Fibroblast of lung (primary cell): Measurements from ENCODE around the gene ITIH4. TPM values are rescaled to one million over a fixed set of nuclear protein-coding genes. Genes with fewer than 3 reads are reported as not detected.

Experiments used
- DNase-seq, 2 donors: peaks; one replicate each; pipeline versions ENCODE4 v3.0.0 to v3.0.0-alpha.2; 2010; ENCODE audit warnings: low read depth in 2 of 2
- H2AFZ ChIP-seq: 2 replicates; pipeline ENCODE4 v1.5.1; 2012; ENCODE audit warnings: low read length, control low read depth, inconsistent platforms
- H3K27ac ChIP-seq: 2 replicates; pipeline ENCODE4 v1.5.1; 2011; ENCODE audit warnings: low read length, control low read depth; ENCODE audit not compliant: insufficient read depth
- H3K27me3 ChIP-seq: 2 replicates; pipeline ENCODE4 v1.5.1; 2011; ENCODE audit warnings: mild to moderate bottlenecking, low read length; ENCODE audit not compliant: control insufficient read depth, insufficient read depth
- H3K36me3 ChIP-seq: 2 replicates; pipeline ENCODE4 v1.5.1; 2011; ENCODE audit warnings: low read length; ENCODE audit not compliant: control insufficient read depth, insufficient read depth
- H3K4me1 ChIP-seq: 2 replicates; pipeline ENCODE4 v1.5.1; 2011; ENCODE audit warnings: low read length; ENCODE audit not compliant: control insufficient read depth, insufficient read depth; ENCODE audit errors: extremely low read depth
- H3K4me2 ChIP-seq: 2 replicates; pipeline ENCODE4 v1.5.1; 2011; ENCODE audit warnings: low read length, control low read depth; ENCODE audit not compliant: insufficient read depth; ENCODE audit errors: extremely low read depth
- H3K4me3 ChIP-seq, 4 experiments: fragments of 200-600 bp in 1 of 4; sonication (generic) in 1 of 4; replicated peaks in 1 of 4; 2 replicates each; pipeline ENCODE4 v1.5.1; 2011 to 2016; ENCODE audit warnings: low read length in 4 of 4, low read depth in 3 of 4, mild to moderate bottlenecking in 3 of 4, control low read depth in 2 of 4, inconsistent platforms in 1 of 4, mixed read lengths in 1 of 4; ENCODE audit not compliant: insufficient read depth in 1 of 4; ENCODE audit errors: control extremely low read depth in 1 of 4
- H3K79me2 ChIP-seq: 2 replicates; pipeline ENCODE4 v1.5.1; 2012; ENCODE audit warnings: mild to moderate bottlenecking, low read length, inconsistent platforms; ENCODE audit not compliant: control insufficient read depth, insufficient read depth
- H3K9ac ChIP-seq: 2 replicates; pipeline ENCODE4 v1.5.1; 2011; ENCODE audit warnings: mild to moderate bottlenecking, low read length, control low read depth; ENCODE audit not compliant: insufficient read depth
- H3K9me3 ChIP-seq: 2 replicates; pipeline ENCODE4 v1.5.1; 2012; ENCODE audit warnings: low read depth, low read length; ENCODE audit not compliant: control insufficient read depth, insufficient read depth
- H4K20me1 ChIP-seq: 2 replicates; pipeline ENCODE4 v1.5.1; 2011; ENCODE audit warnings: low read length; ENCODE audit not compliant: control insufficient read depth, insufficient read depth; ENCODE audit errors: extremely low read depth
- CTCF ChIP-seq, 2 donors: IDR thresholded peaks in 1 of 2; conservative IDR thresholded peaks in 1 of 2; 1 replicate in 1 of 2; 2 replicates in 1 of 2; pipeline ENCODE4 v1.5.1; 2011 to 2012; ENCODE audit warnings: low read length in 2 of 2, control low read depth in 1 of 2, inconsistent platforms in 1 of 2, low read depth in 1 of 2, mild to moderate bottlenecking in 1 of 2
- EZH2 ChIP-seq: IDR thresholded peaks from 2 replicates; pipeline ENCODE4 v1.5.1; 2012; ENCODE audit warnings: low read length, control low read depth, mild to moderate bottlenecking; ENCODE audit errors: missing control alignments
- polyA plus RNA-seq, 2 donors: library from polyadenylated mRNA; depleted of rRNA in 1 of 2; stranded (reverse) in 1 of 2; unstranded in 1 of 2; fragments of >200 nt; gene quantifications; 2 replicates each; pipeline ENCODE4 v1.2.1, GENCODE V29; 2011 to 2012; ENCODE audit warnings: missing spikeins in 1 of 2
- total RNA-seq: library from RNA; depleted of rRNA; stranded (reverse); fragments of >200 nt; gene quantifications from 2 replicates; pipeline ENCODE4 v1.2.1, GENCODE V29; 2014

Gene ITIH4
- total and polyA plus RNA-seq, 2 donors (not counting 1 experiment from before 2014, with no cell fraction given), result 1.1 to 2.6 TPM

- H3K27me3 ChIP-seq, result no peaks in the 10 kb centered on the region
- H3K4me3 ChIP-seq, result no peak overlapping the region
- no peaks in the 10 kb centered on the region for H3K4me1 ChIP-seq
- H3K27ac ChIP-seq, result no peak overlapping the region
- H3K4me2 ChIP-seq, result no peak overlapping the region
- H4K20me1 ChIP-seq, result no peaks in the 10 kb centered on the region
- H3K36me3 ChIP-seq, result no peaks in the 10 kb centered on the region
- H2AFZ ChIP-seq, result no peak overlapping the region
- TF ChIP-seq CTCF (conservative IDR thresholded peaks at IDR 0.05 in 1 of 2, IDR thresholded peaks at IDR 0.05 in 1 of 2; ENCODE audit: low read depth in 1 of 2, low read length in 2 of 2) (no peak), EZH2 (no peak)
- DNase-seq, result no peak
- H3K9ac ChIP-seq, result no peak overlapping the region
- H3K9me3 ChIP-seq, result no peaks in the 10 kb centered on the region
- no peaks in the 10 kb centered on the region for H3K79me2 ChIP-seq
These were observed 27.4 kb upstream of the ITIH4 start for GRCh38 chr3:52857864-52858263.

- Histone ChIP-seq H2AFZ (no peak overlapping the region), H3K4me1 (no peaks in the 10 kb centered on the region), H3K36me3 (no peaks in the 10 kb centered on the region), H3K79me2 (no peaks in the 10 kb centered on the region), H3K27ac (no peak overlapping the region), H3K4me3 (no peak overlapping the region), H4K20me1 (no peaks in the 10 kb centered on the region), H3K9me3 (no peaks in the 10 kb centered on the region), H3K9ac (no peak overlapping the region), H3K4me2 (no peak overlapping the region), H3K27me3 (no peaks in the 10 kb centered on the region)
- no peak for TF ChIP-seq EZH2
- TF ChIP-seq CTCF (conservative IDR thresholded peaks at IDR 0.05 in 1 of 2, IDR thresholded peaks at IDR 0.05 in 1 of 2; ENCODE audit: low read depth in 1 of 2, low read length in 2 of 2), result no peak
- DNase-seq, result no peak
These were observed 26.7 kb upstream of the ITIH4 start for GRCh38 chr3:52857133-52857532.

- no peak overlapping the region for H2AFZ ChIP-seq
- H3K4me3 ChIP-seq, result no peak overlapping the region
- no peak overlapping the region for H3K27ac ChIP-seq
- H3K9ac ChIP-seq, result no peak overlapping the region
- no peaks in the 10 kb centered on the region for H4K20me1 ChIP-seq
- no peaks in the 10 kb centered on the region for H3K9me3 ChIP-seq
- no peak overlapping the region for H3K4me2 ChIP-seq
- no peaks in the 10 kb centered on the region for H3K79me2 ChIP-seq
- H3K4me1 ChIP-seq, result no peaks in the 10 kb centered on the region
- TF ChIP-seq CTCF (conservative IDR thresholded peaks at IDR 0.05 in 1 of 2, IDR thresholded peaks at IDR 0.05 in 1 of 2; ENCODE audit: low read depth in 1 of 2, low read length in 2 of 2) (no peak), EZH2 (no peak)
- no peaks in the 10 kb centered on the region for H3K36me3 ChIP-seq
- DNase-seq, result no peak
- no peaks in the 10 kb centered on the region for H3K27me3 ChIP-seq
These were observed 26.2 kb upstream of the ITIH4 start for GRCh38 chr3:52856666-52857065.
